Caki2 (cell line): Measurements from ENCODE around the gene SERPINA1. TPM values are rescaled to one million over a fixed set of nuclear protein-coding genes. Genes with fewer than 3 reads are reported as not detected.
A peak's percentile ranks its signal among the peaks of the same experiment; 100 is the strongest.
"Not testable (repeated sequence)": the region's sequence is repeated elsewhere in the genome, so short reads cannot be mapped to it uniquely, and the experiment has no call there.

Source experiments
- DNase-seq: peaks from one replicate; pipeline ENCODE4 v3.0.0-alpha.2; 2015; ENCODE audit warnings: low read depth
- in situ Hi-C: cut with HindIII; loops from 2 replicates; pipeline ENCODE4 v1.10.0; 2016; ENCODE audit warnings: low sequenced_read_pairs, low pct_unique_long_range_greater_than_20kb, mixed read lengths
- total RNA-seq: library from RNA; depleted of rRNA; stranded (reverse); fragments of >200 nt; shearing (Covaris generic); gene quantifications from 2 replicates; pipeline ENCODE4 v1.2.3, GENCODE V29; 2014; ENCODE audit warnings: low replicate concordance

SERPINA1 gene
- total RNA-seq, 1 experiment from 2014 or later, result 0.24 TPM

DNA sequence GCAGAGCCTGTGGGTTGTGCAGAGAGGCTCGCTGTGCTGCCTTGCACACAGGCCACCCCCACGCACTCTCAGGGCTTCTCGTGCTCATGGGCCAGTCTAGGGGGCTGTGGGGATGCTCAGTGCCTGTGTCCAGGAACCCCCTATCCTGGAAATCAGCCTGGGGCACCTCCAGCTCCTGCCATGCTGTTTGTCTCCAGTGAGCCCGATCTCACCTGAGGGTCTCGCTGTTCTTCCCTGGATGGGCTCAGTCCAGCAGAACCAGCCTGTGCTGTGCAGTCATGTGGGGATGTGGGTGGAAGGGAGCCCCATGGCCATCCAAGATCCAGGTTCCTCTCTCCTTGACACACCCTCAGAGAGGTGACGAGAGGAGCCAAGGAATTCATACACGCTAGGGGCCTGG lies 26.7 kb downstream of the SERPINA1 start:
- DNase-seq, result no peak
- in situ Hi-C loops, result no loop called here

DNA sequence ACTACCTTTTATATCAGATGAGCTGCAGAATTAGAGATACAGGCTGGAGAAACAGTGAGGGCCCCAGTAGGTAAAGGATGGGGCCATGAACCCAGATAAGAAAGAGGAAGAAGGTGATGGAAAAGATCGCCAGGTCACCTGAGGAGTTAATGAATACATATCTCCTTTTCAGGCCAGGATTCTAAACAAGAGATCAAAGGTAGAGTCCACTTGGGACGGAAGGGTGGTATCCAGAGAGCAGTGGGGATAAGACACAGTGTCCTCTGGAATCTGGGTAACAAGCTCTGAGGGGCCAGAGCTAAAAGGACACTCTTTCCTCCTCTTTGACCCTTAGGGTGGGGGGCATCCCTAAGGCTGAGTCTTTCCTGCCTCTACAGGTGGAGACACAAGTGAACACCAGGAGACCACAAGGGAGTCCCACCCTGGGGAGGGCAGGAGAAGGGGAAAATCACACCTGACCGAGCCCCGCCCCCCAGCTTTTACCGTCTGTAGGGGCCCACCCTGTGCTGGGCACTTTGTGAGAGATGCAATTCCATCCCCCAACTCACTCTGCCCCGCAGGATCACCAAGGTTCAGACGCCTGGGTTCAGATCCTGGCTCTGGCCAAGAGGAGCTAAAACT lies 27.3 kb downstream of the SERPINA1 start:
- in situ Hi-C loops, result no loop called here
- DNase-seq, result no peak

GRCh38 chr14:94357166-94357565 lies 31.2 kb downstream of the SERPINA1 start:
- no peak for DNase-seq
- in situ Hi-C loops, result no loop called here

DNA sequence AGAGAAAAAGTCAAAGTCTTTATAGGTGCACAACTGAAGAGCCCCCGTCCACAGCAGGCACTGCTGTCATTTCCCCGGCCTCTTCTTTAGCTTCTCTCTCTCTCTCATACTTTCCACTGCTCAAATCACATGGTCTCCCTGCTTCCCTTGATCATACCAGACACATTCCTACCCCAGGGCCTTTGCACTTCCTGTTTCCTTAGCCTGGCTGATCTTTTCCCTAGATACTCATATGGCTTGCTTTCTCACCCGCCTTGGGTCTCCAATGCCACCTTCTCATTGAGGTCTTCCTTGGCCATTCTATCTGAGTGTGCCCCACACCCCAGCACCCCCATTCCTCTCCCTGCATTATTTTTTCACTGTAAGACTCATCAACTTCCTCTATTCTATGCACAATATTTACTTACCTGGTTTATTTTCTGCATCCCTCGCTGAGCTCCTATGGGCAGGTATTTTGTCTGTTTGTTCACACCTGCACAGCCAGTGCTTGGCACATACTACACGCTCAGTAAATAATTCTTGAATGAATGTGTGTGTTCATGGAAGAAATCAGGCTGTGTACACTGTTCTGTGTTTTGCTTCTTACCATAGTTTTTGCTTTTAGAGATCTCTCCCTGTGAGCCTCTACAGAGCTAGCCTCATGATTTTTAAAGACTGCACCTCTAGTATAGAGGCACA lies 31.9 kb downstream of the SERPINA1 start:
- in situ Hi-C loops, result no loop called here

GRCh38 chr14:94355191-94355794 lies 33.1 kb downstream of the SERPINA1 start:
- peak; percentile 66 for DNase-seq
- in situ Hi-C loops, result no loop called here

More for the DNA sequence above, 31.9 kb downstream of the SERPINA1 start:
- no peak for DNase-seq

DNA sequence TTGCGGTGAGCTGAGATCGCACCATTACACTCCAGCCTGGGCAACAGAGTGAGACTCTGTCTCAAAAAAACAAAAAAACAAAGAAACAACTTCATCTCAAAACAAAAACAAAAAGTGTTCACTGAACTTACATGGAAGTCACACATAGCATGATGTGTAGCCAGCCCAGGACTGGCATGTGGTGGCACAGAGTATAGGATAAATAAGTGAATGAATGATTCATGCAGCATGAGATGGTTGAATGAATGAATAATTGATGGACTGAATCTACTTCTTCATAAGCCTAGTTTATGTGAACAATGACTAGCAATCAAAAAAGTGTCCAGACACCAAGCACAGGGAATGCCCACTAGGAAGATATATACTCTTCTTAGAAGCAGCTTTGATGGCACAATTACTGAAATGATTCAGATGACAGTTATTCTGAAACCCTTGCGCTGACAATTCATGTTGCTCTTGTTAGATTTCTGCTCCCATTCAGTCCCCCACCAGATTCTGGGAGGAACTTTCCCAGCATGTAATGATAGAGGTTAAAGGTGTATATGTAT lies 33.7 kb downstream of the SERPINA1 start:
- in situ Hi-C loops, result no loop called here
- no peak for DNase-seq

DNA sequence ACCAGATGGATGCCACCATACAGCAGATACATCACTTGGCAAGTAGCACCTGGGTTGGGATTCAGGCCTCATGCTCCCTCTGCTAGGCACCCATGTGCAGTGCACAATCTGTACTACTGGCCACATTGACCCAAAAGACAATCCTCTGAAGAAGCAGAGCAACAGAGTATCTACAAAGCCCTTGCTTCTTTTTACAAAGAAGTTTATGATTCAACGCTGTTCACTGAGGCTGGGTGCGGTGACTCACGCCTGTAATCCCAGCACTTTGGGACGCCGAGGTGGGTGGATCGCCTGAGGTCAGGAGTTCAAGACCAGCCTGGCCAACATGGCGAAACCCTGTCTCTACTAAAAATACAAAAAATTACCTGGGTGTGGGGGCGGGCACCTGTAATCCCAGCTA lies 34.2 kb downstream of the SERPINA1 start:
- in situ Hi-C loops, DNase-seq: not testable (repeated sequence)

DNA sequence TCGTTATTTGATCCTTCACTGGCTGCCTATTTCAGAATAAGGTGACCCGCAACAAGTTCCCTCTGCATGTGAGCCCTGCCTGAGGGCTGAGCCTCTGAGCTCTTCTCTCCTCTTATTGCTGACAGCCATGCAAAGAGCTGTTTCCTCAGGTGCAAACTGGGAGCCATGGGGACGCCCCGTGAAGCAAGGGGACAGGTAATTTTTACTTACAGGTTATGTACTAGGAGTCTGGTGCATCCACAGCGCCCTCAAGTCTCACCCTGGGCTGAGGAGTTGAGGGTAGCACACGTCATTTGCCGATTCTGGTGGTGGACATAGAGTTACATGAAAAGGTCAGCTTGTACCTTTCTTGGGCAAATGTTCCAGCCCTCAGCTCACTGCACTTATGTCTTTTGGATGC lies 39.1 kb downstream of the SERPINA1 start:
- in situ Hi-C loops, result no loop called here
- no peak for DNase-seq

GRCh38 chr14:94348836-94349235 lies 39.6 kb downstream of the SERPINA1 start:
- no peak for DNase-seq
- in situ Hi-C loops, result no loop called here

DNA sequence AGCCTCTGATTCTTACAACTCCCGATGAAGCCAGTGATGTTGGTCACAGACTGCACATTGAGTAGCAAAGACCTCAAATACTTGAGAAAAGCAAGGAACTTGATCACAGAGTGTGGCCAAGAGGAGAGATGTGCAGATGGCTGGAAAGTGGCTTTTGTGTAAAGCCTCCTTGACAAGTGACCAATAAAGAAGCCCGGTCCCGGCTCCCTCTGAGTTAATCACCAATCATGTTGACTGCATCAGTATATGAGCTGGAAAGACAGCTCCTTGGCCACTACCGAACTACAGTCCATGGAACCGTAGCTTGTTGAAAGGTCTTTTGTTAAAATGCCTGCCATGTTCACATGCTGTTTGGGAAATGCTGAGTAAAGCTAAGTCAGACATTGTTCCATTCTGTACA lies 41.6 kb downstream of the SERPINA1 start:
- in situ Hi-C loops, result no loop called here
- peak; percentile 23 for DNase-seq

GRCh38 chr14:94346065-94346786 lies 42.2 kb downstream of the SERPINA1 start:
- in situ Hi-C loops, result not testable (repeated sequence)
- DNase-seq, result peak; percentile 68

DNA sequence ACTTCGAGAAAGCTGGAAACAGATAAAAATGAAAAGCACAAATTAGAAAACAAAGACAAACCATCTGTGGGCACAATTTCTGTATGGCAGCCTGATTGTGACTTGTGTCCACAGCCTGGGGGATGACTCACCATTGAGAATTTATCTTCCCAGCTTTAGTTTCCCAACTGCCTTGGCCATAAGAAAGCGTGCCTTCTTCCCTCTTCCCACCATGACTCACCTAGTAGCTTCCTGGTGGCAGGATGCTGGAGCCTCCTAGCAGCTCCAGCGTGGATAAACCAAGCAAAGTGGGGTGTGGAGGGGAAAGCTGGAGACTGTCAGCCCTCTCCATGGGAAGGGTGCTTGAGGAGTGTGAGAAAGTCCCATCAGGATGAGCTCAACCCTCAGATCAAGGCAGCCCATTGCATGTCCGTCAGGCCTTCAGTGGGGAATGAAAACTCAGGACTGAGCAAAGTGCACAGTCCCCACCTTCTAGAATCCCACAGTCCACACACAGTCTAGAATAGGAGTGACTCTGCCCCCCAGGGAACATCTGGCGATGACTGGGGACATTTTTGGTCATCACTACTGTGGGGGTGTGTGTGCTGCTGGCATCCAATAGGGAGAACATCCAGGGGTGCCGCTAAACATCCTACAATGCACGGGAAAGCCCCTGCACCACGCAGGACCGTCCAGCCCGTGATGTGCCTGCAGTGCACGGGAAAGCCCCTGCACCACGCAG lies 42.9 kb downstream of the SERPINA1 start:
- in situ Hi-C loops, result no loop called here

DNA sequence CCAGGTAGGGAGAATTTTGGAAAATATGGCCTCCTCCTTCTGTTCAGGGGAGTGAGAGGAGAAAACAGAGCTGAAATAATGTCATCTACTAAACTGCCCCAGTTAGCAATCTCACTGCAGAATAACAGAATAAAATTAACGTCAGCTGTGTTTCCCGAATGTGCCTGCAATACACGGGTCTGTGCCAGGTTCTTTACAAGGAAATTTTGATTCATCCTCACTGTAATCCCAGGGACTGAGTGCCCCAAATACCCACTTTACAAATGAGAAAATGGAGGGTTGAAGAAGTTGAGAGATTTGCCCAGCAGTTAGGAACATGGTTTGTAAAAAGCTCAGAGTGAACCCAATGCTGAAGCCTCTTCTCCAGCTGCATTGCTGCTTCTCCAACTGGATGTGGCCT lies 44.0 kb downstream of the SERPINA1 start:
- no peak for DNase-seq
- in situ Hi-C loops, result no loop called here

More for the DNA sequence above, 42.9 kb downstream of the SERPINA1 start:
- DNase-seq, result peak; percentile 67

DNA sequence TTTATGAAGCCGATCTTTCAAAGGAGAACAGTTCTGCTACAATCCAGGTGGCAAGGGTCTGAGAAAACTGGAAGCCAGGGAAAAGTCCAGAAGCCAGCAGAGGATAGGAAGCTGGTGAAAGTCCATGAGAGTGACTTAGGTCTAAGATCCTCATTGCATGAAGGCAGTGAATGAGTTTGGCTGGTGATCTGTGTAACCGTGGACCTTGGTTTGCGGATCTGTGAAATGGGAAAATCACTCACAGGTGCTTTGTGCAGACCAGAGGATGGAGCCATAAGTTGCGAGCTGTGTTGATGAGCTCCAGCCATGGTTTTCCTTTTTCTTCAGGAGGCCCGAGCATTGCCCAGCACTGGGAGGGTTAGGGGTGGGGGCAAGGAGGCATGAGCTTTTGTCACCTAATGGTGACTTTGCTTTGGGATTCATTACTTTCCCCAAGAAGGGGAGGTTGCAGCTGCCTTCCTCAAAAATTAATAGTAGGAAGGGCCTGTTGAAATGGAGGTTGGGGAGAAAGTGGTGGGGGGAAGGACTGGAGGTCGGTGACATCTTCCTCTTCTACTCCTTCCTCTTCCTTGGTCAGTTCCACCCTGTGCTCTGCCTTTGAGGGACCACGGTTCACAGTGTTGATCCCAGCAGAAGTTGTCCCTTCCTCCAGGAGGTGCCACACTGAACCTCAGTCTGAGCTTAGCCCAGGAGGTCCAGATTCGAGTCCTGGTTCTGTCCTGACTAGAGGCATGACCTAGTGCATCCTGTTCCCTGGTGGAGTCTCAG lies 45.0 kb downstream of the SERPINA1 start:
- DNase-seq, result no peak
- in situ Hi-C loops, result no loop called here

GRCh38 chr14:94342334-94342934 lies 46.0 kb downstream of the SERPINA1 start:
- peak; percentile 85 for DNase-seq
- in situ Hi-C loops, result no loop called here

DNA sequence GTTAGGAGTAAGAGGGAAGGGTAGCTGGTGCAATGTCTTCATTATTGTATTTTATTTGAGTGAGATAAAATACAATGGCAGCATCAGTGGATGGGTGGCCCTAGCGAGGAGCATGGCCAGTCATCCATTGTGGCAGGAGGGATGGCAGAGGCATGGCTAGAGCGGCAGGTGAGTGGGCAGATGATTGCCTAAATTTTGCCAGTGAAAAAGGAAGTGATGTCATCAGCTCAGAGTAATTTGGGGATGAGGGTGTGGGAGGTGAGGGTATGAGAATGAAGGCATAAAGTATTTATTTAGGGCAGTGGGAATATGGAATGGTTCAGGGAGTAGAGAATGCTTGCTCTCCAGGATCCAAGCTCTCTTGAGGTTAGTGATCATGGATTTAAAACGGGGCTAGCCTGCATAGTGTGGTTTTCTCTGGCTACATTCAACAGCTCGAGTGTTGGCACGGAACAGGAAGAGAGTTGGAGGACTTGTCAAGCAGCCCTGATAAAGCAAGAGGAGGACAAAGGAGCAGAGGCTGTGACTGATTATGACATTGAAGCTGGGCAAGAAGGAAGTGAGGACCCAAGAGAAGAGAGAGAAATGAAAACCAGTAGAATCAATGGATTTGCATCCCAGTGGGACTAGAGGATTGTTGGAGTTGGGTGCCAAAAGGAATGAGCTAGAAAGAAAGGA lies 46.6 kb downstream of the SERPINA1 start:
- no peak for DNase-seq
- in situ Hi-C loops, result no loop called here

- in situ Hi-C loops, result no loop called here
- no peak for DNase-seq
Observed at GRCh38 chr14:94340533-94340932, 47.9 kb downstream of the SERPINA1 start.
